NCI-H748 (cell line): ENCODE results near the gene MYCN.
"Not testable (repeated sequence)": the region's sequence is repeated elsewhere in the genome, so short reads cannot be mapped to it uniquely, and the experiment has no call there.

Experiments used
- DNase-seq: peaks from one replicate; lab custom pipeline; 2025; ENCODE audit not compliant: unreplicated experiment; lab: John Stamatoyannopoulos, UW

Gene MYCN

DNA sequence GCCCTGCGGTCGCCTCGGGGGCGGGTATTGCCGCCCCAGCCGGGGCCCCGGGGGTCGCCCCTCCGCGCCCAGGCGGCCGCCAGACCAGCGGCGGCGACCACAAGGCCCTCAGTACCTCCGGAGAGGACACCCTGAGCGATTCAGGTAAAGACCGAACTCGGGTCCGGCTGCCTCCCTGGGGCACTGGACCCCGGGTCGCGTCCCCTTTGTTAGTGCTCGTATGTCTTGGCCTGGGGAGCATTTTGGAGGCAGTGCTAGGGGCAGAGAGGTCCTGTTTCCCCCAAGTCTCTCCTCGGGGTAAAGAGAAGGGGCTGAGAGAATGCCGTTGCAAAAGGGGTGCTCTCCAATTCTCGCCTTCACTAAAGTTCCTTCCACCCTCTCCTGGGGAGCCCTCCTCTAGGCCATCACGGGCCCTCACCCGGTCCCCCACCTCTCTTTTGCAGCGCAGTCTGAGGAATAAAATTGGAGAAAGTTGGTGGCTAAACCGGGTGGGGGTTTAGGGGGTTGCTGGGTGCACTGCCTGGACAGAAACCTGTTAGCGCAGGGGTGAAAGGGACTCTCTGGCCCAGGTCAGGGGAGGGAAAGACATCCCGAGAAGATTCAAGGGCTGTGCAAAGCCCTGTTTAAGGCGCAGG, 2.5 kb downstream of the MYCN start:
- no peak for DNase-seq

DNA sequence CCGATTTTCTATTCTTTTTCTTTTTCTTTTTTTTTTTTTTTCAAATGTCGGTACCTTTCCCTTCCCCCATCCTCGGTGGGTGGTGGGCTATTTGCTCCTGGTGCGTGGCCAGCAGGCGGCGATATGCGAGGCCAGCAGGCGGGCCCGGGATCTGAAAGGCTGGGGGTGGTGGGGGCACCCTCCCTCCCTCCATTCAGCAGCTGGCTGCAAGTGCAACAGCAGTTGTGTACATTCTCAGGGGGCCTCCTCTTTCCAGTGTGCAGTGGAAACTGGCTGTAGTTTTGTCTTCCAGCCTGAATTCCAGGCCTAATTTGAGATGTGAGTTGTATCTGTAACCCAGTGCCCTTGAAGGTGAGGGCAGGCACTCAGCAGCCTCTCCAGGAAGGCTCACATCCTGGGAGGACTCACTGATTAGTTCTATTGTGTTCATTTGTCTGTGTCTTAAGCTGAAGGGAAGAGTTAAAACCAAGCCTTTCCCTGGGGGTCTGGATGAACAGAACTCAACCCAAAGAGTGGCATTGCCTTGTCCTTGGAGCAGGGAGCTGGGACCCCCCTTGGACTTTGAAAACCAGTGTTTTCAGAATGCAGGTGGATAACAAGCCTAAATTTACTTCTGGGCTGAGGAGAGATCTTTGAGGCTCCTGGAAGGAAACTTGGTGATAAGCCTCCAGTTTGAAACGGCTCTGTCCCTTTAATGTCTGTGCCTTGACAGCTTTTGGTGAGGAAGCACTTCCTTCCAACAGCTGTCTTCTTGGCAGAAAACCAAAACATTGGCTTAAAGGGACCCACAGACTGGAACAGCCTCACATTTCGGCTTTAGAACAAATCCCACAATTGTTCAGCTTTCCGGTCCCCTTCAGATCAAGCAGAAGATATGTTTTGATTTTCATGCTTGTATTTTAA, 3.3 kb downstream of the MYCN start:
- DNase-seq, result peak; percentile 65

DNA sequence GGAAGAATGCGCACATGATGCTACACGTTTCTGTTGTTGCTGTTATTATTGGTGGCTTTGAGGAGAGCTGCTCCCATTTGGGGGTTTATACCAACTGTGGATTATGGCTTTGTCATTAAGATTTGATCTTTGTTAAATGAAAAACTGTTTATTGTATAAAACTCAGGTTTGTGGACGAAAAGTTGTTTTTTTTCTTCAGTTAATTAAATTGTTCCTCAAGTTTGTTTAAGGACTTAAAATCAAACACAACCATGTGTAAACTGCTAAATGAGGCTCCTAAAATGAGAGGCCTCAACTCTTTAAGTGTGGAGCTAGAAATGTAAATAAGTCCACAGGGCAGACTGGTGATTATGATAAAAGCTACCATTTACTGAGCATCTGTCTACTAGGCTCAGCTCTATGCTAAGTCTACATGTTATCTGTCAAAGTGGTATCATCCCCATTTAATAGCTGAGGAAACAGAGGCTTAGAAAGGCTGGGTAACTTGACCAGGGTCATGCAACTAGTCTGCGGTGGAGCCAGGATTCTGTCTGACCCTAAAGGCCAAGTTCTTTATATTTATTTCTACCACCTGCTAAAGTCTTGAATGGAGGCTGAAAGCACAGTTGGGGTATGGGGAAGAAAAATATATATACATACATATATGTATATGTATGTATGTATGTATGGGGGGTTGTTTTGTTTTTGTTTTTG, 4.1 kb downstream of the MYCN start:
- peak; percentile 38 for DNase-seq

DNA sequence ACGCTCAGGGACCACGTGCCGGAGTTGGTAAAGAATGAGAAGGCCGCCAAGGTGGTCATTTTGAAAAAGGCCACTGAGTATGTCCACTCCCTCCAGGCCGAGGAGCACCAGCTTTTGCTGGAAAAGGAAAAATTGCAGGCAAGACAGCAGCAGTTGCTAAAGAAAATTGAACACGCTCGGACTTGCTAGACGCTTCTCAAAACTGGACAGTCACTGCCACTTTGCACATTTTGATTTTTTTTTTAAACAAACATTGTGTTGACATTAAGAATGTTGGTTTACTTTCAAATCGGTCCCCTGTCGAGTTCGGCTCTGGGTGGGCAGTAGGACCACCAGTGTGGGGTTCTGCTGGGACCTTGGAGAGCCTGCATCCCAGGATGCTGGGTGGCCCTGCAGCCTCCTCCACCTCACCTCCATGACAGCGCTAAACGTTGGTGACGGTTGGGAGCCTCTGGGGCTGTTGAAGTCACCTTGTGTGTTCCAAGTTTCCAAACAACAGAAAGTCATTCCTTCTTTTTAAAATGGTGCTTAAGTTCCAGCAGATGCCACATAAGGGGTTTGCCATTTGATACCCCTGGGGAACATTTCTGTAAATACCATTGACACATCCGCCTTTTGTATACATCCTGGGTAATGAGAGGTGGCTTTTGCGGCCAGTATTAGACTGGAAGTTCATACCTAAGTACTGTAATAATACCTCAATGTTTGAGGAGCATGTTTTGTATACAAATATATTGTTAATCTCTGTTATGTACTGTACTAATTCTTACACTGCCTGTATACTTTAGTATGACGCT, 5.8 kb downstream of the MYCN start:
- DNase-seq, result no peak

DNA sequence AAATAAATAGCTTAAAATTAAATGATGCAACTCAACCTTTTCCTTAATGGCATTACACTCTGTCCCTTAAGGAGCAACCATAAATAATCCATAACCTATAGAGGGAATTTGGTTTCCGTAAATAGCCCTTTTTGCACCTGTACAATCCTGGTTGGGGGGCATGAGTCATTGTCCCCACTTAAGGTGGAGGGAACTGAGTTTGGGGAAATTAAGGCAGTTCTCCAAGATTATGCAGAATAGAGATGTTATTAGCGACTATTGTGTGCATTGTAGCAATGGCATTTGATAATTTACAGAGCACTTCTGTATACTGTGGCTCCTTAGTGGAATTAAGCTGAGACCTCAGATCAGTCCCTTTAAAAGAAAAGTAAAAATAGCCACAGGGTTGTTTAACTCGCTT, 6.6 kb downstream of the MYCN start:
- no peak for DNase-seq

- no peak for DNase-seq
Observed at GRCh38 chr2:15947431-15947830, 7.1 kb downstream of the MYCN start.

- DNase-seq, result no peak
Observed at GRCh38 chr2:15948704-15948957, 8.3 kb downstream of the MYCN start.

DNA sequence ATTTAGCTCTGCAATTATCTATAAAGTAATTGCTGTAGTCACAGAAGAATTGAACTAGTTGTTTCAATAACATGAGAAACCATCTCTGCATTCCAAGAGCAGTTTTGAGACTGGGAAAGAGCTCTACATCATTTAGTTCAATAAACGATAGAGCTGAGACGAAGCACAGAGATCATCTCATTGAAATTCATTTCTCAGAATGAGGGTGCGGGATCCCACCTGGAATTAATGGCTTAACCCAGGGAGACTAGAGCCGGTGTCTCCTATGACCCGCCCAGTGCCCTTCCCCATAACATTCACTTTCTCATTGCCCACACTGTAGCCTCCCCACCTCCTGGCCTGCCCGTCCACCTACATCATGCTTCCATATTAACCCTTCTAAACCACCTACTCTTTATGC, 8.8 kb downstream of the MYCN start:
- no peak for DNase-seq

GRCh38 chr2:15949551-15949950, 9.2 kb downstream of the MYCN start:
- no peak for DNase-seq

DNA sequence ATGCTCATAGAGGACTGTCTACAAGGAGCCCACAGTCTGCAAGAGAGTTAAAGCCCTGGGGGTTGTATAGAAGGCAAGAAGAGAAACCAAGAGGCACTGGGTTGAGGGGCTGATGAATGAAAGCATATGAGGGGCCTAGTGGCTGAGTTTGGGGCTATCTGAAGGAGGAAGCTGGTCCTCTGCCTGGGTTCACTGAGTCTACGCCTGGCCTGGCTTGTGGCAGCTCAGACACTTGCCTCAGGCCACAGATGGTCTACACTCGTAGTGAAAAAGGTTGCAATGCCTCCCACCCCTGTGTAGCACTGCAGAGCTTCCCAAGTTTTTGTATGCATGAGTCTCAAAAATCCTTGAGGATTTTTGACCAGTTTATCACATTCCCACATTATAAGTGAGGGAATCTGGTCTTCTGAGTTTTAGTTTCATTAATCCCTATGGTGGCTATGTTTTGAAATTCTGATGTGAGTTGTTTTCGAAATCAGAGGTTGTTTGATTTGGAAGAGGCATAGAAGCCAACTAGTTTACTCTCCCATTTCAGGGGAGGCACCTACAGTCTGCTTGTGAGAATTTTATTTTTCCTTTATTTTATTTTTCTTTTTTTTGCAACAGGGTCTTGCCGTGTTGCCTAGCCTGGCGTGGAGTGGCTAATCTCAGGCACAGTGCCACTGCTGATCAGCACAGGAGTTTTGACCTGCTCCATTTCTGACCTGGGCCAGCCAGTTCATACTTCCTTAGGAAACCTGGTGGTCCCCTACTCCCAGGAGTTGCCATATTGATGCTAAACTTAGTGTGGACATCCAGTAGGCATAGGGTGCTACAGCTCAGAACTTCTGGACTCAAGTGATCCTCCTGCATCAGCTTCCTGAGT, 10.0 kb downstream of the MYCN start:
- no peak for DNase-seq

DNA sequence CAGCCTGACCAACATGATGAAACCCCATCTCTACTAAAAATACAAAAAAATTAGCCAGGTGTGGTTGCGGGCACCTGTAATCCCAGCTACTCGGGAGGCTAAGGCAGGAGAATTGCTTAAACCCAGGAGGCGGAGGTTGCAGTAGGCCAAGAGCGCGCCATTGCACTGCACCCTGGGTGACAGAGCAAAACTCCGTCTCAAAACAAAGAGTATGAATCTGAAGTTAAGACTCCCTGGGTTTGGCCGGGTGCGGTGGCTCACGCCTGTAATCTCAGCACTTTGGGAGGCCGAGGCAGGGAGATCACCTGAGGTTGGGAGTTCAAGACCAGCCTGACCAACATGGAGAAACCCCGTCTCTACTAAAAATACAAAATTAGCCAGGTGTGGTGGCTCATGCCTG, 11.6 kb downstream of the MYCN start:
- not testable (repeated sequence) for DNase-seq

DNA sequence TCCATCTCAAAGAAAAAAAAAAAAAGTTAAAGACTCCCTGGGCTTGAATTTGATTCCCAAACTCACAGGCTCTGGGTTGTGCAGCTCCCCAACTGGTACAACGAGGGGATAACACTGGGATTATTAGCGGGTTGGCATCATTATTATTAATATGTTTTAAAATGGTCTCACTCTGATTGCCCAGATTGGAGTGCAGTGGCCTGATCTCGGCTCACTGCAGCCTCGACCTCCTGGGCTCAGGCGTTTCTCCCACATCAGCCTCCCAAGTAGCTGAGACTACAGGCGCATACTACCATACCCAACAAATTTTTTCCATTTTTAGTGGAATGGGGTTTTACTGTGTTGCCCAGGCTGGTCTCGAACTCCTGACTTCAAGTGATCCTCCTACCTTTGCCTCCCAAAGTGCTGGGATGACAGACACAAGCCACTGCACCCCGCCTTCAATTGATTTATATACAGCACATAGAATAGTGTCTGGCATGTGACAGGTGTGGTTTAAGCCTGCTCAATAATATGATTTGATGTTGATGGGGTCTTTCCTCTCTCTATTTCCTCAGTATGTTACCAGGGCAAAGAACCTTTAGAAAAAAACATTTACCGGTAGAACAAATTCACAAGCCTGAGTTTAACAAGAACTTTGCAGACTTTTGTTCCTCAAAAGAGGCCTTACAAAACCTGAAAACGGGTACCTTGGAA, 12.2 kb downstream of the MYCN start:
- no peak for DNase-seq

- no peak for DNase-seq
Observed at GRCh38 chr2:15953147-15953630, 12.8 kb downstream of the MYCN start.

- no peak for DNase-seq
Observed at GRCh38 chr2:15953891-15954680, 13.7 kb downstream of the MYCN start.

GRCh38 chr2:15954761-15955160, 14.4 kb downstream of the MYCN start:
- DNase-seq, result no peak

DNA sequence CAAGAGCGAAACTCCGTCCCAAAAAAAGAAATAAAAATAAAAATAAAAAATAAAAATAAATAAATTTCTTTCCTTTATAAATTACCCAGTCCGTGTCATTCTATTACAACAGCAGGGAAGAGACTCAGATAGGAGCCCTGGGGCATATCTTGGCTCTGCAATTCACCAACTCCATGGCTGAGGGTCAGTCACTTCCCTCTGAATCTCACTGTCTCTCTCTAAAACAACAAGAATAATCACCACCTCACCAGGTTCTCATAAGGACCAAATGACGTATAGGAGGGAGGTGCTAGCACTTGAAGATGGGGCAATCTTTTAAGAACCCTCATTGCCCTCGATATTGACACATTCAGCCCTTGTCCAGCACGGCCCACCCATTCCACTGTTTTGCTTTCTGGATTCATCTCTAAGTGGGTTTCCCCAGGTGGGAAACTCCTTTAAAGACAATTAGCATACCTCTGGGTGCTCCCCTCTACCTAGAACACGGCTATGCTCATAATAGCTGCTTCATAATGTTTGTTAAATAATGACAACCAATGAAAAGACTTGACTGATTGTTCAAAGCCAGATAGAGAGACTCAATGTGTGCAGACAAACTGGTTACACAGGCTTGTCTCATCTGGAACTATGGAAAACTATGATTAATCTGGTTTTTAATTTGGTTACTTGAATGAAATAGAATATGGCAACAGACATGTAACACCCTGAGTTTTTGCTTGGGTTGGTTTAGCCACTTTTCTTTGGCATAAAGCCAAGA, 15.1 kb downstream of the MYCN start:
- peak; percentile 54 for DNase-seq

DNA sequence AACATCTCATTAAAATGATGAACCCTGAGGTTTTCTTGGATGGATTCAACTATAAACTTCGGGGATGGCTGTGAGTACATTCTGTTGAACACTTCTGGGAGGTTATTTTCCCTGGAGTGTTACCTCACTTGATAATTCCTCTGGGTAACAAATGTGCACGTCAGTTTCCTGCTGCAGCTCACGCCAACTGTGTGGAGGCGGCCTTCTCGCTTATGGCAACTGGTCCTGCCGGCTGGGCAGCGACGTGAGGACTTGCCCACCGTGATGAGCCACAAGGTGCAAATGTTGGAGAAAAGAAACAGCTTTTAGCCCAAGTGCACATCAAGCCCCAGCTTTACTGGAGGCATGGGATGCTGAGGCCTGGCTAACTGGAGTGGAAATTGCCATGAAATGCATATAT, 15.9 kb downstream of the MYCN start:
- DNase-seq, result no peak
